Gastroesophageal sphincter (tissue), 3 donors: ENCODE data around the gene TMEM115.

ENCODE experiments used
- EP300 ChIP-seq: sonication (generic); formaldehyde crosslinking; IDR thresholded peaks from one replicate; pipeline ENCODE4 v1.6.1; 2017; ENCODE audit warnings: antibody characterized with exemption, mild to moderate bottlenecking
- TF ChIP-seq, protein P1 (sequence below), 4 experiments: fragments of 200-600 bp in 2 of 4; fragments of 450-650 bp in 2 of 4; sonication (generic) in 1 of 4; IDR thresholded peaks; one replicate each; pipeline ENCODE4 v1.5.1; 2017 to 2019; ENCODE audit warnings: antibody characterized with exemption in 4 of 4, mild to moderate bottlenecking in 2 of 4, moderate library complexity in 2 of 4

DNA sequence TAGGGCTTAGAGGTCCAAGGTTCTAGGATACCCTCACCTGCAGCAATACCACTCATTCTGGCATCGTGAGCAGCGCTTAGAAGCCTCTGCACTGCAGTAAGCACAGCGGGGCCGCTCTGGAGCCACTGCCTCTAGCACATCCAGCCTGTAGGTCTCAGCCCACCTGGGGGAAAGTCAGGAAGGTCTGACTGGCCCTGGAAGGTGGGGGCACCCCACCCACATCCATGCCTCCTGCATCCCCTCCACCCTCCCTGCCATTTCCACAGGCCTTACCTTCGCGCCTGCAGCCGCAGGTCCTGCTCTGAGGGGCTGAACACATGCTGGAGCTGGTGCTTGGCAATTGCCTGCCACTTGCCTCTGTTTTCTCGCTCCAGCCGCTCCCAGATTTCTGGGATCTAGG is 17.8 kb downstream of the TMEM115 start:
- TF ChIP-seq EP300 = no peak
- TF ChIP-seq, protein P1, sequence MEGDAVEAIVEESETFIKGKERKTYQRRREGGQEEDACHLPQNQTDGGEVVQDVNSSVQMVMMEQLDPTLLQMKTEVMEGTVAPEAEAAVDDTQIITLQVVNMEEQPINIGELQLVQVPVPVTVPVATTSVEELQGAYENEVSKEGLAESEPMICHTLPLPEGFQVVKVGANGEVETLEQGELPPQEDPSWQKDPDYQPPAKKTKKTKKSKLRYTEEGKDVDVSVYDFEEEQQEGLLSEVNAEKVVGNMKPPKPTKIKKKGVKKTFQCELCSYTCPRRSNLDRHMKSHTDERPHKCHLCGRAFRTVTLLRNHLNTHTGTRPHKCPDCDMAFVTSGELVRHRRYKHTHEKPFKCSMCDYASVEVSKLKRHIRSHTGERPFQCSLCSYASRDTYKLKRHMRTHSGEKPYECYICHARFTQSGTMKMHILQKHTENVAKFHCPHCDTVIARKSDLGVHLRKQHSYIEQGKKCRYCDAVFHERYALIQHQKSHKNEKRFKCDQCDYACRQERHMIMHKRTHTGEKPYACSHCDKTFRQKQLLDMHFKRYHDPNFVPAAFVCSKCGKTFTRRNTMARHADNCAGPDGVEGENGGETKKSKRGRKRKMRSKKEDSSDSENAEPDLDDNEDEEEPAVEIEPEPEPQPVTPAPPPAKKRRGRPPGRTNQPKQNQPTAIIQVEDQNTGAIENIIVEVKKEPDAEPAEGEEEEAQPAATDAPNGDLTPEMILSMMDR (IDR thresholded peaks at IDR 0.05) = no peak
